Measurements from ENCODE around the gene HLA-DMB. TPM values are rescaled to one million over a fixed set of nuclear protein-coding genes. Genes with fewer than 3 reads are reported as not detected.

HLA-DMB gene
- total and polyA plus RNA-seq, 2 experiments from 2014 or later: not detected

DNA sequence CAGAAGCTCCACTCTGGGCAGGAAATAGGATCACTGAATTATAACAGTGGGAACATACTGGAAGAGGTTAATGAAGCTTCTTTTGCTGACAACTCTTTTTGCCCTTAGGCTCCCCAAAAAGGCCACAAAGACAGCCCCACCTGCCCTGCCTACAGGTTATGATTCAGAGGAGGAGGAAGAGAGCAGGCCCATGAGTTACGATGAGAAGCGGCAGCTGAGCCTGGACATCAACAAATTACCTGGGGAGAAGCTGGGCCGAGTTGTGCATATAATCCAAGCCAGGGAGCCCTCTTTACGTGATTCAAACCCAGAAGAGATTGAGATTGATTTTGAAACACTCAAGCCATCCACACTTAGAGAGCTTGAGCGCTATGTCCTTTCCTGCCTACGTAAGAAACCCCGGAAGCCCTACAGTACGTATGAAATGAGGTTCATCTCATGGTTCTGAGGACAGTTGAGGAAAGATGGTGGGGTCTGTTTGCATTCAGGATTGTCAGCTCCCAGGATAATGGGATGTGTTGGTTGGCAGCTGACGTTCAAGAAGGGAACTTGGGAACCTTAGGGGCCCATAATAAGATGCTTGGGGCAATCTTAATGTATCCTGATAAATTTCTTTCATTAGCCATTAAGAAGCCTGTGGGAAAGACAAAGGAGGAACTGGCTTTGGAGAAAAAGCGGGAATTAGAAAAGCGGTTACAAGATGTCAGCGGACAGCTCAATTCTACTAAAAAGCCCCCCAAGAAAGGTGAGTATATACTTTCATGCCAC is 39.1 kb upstream of the HLA-DMB start:
- WGBS, 2 experiments (ENCODE audit: low coverage in 1 of 2, low lambda C conversion rate in 2 of 2, missing lambda C conversion rate in 2 of 2): 87 to 88% methylated on average over 12 of the region's 12 CpGs
- H3K9ac ChIP-seq: no peak overlapping the region
- 0 out of 2 replicates have a peak overlapping the region, but pooled peaks have one; percentile 8 for H3K27ac ChIP-seq
- H3F3A ChIP-seq (ENCODE audit: insufficient read depth): peaks cover 98% of the 10 kb centered on the region
- no peaks in the 10 kb centered on the region for H3K9me3 ChIP-seq (ENCODE audit: low read depth)
- no peak overlapping the region for H3K4me3 ChIP-seq
- DNase-seq: no peak
- peaks cover 32% of the 10 kb centered on the region for H4K20me1 ChIP-seq (ENCODE audit: insufficient read depth)
- no peak overlapping the region for H2AFZ ChIP-seq
- peaks cover 77% of the 10 kb centered on the region for H3K36me3 ChIP-seq (ENCODE audit: low read depth)
- in situ Hi-C loops (cut with MboI): loop anchor here (10.0 kb wide), 1 partner anchor 85 kb away; no protein-coding TSS in a partner anchor
- H3K79me2 ChIP-seq (ENCODE audit: insufficient read depth): peaks cover 72% of the 10 kb centered on the region
- no peak for TF ChIP-seq EZH2phosphoT487 (IDR thresholded peaks at IDR 0.05; ENCODE audit: insufficient read depth, low read depth)
- no peak for TF ChIP-seq EZH2 (IDR thresholded peaks at IDR 0.05; ENCODE audit: insufficient read depth, poor library complexity, severe bottlenecking)
- H3K4me2 ChIP-seq (ENCODE audit: unreplicated experiment): no peak overlapping the region
- H3K4me1 ChIP-seq (ENCODE audit: insufficient read depth): peaks cover 10% of the 10 kb centered on the region
- H3K9me2 ChIP-seq (ENCODE audit: insufficient read depth): no peaks in the 10 kb centered on the region
- no peaks in the 10 kb centered on the region for H3K27me3 ChIP-seq (replicated peaks; ENCODE audit: insufficient read depth)

DNA sequence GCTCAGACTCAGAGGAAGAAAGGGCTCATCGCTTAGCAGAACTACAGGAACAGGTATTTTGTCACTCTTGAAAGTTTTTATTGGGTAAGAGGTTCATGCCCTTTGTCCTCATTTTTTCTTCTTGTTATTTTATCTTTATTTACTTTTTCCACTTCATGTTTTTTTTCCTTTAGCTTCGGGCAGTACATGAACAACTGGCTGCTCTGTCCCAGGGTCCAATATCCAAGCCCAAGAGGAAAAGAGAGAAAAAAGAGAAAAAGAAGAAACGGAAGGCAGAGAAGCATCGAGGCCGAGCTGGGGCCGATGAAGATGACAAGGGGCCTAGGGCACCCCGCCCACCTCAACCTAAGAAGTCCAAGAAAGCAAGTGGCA is 37.1 kb upstream of the HLA-DMB start:
- no peak overlapping the region for H3K4me3 ChIP-seq
- H3K9ac ChIP-seq: no peak overlapping the region; the same call in 1 of the 2 replicates
- H2AFZ ChIP-seq: no peak overlapping the region
- peaks cover 96% of the 10 kb centered on the region for H3K36me3 ChIP-seq (ENCODE audit: low read depth)
- 0 out of 2 replicates have a peak overlapping the region, but pooled peaks have one; percentile 2 for H3K27ac ChIP-seq
- no peaks in the 10 kb centered on the region for H3K9me2 ChIP-seq (ENCODE audit: insufficient read depth)
- no peak overlapping the region for H3K4me2 ChIP-seq (ENCODE audit: unreplicated experiment)
- 70 to 71% methylated on average over 7 of the region's 7 CpGs for WGBS, 2 experiments (ENCODE audit: low coverage in 1 of 2, low lambda C conversion rate in 2 of 2, missing lambda C conversion rate in 2 of 2)
- H3K79me2 ChIP-seq (ENCODE audit: insufficient read depth): peaks cover 92% of the 10 kb centered on the region
- H3K4me1 ChIP-seq (ENCODE audit: insufficient read depth): peaks cover 10% of the 10 kb centered on the region
- H3F3A ChIP-seq (ENCODE audit: insufficient read depth): peaks cover 100% of the 10 kb centered on the region
- no peak for TF ChIP-seq EZH2phosphoT487 (IDR thresholded peaks at IDR 0.05; ENCODE audit: insufficient read depth, low read depth)
- peaks cover 48% of the 10 kb centered on the region for H4K20me1 ChIP-seq (ENCODE audit: insufficient read depth)
- H3K27me3 ChIP-seq (replicated peaks; ENCODE audit: insufficient read depth): no peaks in the 10 kb centered on the region
- no peaks in the 10 kb centered on the region for H3K9me3 ChIP-seq (ENCODE audit: low read depth)
- in situ Hi-C loops (cut with MboI): no loop called here
- no peak for DNase-seq

DNA sequence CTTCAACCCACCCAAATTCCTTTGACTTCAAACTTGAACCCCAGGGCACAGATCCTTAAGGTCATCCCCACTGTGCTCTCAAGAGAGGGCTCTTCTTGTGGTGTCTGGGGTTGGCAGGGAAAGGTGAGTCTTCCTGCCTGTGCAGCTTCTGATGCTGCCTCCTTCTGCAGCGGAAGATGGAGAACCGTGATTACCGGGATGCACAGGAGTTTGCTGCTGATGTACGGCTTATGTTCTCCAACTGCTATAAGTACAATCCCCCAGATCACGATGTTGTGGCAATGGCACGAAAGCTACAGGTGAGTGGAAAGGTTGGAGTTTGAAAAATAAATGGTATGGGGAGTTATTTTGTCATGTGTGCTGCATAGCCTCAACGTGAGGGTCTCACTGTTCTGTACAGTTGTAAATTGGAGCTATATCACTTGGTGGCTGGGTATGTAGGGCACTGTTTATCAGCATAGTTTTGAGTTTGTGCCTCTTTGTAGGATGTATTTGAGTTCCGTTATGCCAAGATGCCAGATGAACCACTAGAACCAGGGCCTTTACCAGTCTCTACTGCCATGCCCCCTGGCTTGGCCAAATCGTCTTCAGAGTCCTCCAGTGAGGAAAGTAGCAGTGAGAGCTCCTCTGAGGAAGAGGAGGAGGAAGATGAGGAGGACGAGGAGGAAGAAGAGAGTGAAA is 36.6 kb upstream of the HLA-DMB start:
- H3K4me2 ChIP-seq (ENCODE audit: unreplicated experiment): peak overlapping the region; percentile 24
- peaks cover 100% of the 10 kb centered on the region for H3K36me3 ChIP-seq (ENCODE audit: low read depth)
- no peaks in the 10 kb centered on the region for H3K9me2 ChIP-seq (ENCODE audit: insufficient read depth)
- no peaks in the 10 kb centered on the region for H3K27me3 ChIP-seq (replicated peaks; ENCODE audit: insufficient read depth)
- H3K79me2 ChIP-seq (ENCODE audit: insufficient read depth): peaks cover 97% of the 10 kb centered on the region
- no peaks in the 10 kb centered on the region for H3K9me3 ChIP-seq (ENCODE audit: low read depth)
- no peak for DNase-seq
- H4K20me1 ChIP-seq (ENCODE audit: insufficient read depth): peaks cover 53% of the 10 kb centered on the region
- H2AFZ ChIP-seq: no peak overlapping the region
- 74 to 75% methylated on average over 10 of the region's 10 CpGs for WGBS, 2 experiments (ENCODE audit: low coverage in 1 of 2, low lambda C conversion rate in 2 of 2, missing lambda C conversion rate in 2 of 2)
- in situ Hi-C loops (cut with MboI): no loop called here
- H3F3A ChIP-seq (ENCODE audit: insufficient read depth): peaks cover 98% of the 10 kb centered on the region
- H3K4me1 ChIP-seq (ENCODE audit: insufficient read depth): peaks cover 10% of the 10 kb centered on the region
- H3K4me3 ChIP-seq: 0 out of 2 replicates have a peak overlapping the region, but pooled peaks have one; percentile 23
- peak overlapping the region; percentile 92; the same call in 1 of the 2 replicates for H3K9ac ChIP-seq
- no peak overlapping the region for H3K27ac ChIP-seq
- no peak for TF ChIP-seq EZH2 (IDR thresholded peaks at IDR 0.05; ENCODE audit: insufficient read depth, poor library complexity, severe bottlenecking)
- TF ChIP-seq EZH2phosphoT487 (IDR thresholded peaks at IDR 0.05; ENCODE audit: insufficient read depth, low read depth): no peak

DNA sequence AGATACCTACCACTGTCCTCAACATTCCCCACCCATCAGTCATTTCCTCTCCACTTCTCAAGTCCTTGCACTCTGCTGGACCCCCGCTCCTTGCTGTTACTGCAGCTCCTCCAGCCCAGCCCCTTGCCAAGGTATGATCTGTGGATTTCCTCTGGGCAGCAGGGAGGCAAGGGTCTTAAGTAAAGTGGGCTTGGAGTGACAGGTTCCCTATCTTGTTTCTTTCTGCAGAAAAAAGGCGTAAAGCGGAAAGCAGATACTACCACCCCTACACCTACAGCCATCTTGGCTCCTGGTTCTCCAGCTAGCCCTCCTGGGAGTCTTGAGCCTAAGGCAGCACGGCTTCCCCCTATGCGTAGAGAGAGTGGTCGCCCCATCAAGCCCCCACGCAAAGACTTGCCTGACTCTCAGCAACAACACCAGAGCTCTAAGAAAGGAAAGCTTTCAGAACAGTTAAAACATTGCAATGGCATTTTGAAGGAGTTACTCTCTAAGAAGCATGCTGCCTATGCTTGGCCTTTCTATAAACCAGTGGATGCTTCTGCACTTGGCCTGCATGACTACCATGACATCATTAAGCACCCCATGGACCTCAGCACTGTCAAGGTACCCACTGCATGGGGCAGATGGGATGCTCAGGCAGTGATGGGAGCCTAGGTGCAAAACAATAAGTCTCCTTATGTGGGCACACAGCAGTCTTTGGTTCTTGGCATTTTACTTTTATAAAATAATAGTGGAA is 35.7 kb upstream of the HLA-DMB start:
- Histone ChIP-seq H3F3A (ENCODE audit: insufficient read depth) (peaks cover 89% of the 10 kb centered on the region), H3K9ac (peak overlapping the region; percentile 92; the same call in 1 of the 2 replicates), H3K4me3 (peak overlapping the region; percentile 92), H4K20me1 (ENCODE audit: insufficient read depth) (peaks cover 54% of the 10 kb centered on the region), H3K4me1 (ENCODE audit: insufficient read depth) (peaks cover 10% of the 10 kb centered on the region), H3K4me2 (ENCODE audit: unreplicated experiment) (peak overlapping the region; percentile 24), H2AFZ (no peak overlapping the region), H3K9me2 (ENCODE audit: insufficient read depth) (no peaks in the 10 kb centered on the region), H3K36me3 (ENCODE audit: low read depth) (peaks cover 90% of the 10 kb centered on the region), H3K79me2 (ENCODE audit: insufficient read depth) (peaks cover 95% of the 10 kb centered on the region), H3K9me3 (ENCODE audit: low read depth) (no peaks in the 10 kb centered on the region), H3K27ac (no peak overlapping the region), H3K27me3 (replicated peaks; ENCODE audit: insufficient read depth) (no peaks in the 10 kb centered on the region)
- WGBS, 2 experiments (ENCODE audit: low coverage in 1 of 2, low lambda C conversion rate in 2 of 2, missing lambda C conversion rate in 2 of 2): 84 to 90% methylated on average over 7 of the region's 7 CpGs
- no peak for TF ChIP-seq EZH2phosphoT487 (IDR thresholded peaks at IDR 0.05; ENCODE audit: insufficient read depth, low read depth)
- no peak for TF ChIP-seq EZH2 (IDR thresholded peaks at IDR 0.05; ENCODE audit: insufficient read depth, poor library complexity, severe bottlenecking)
- in situ Hi-C loops (cut with MboI): no loop called here
- DNase-seq: no peak
